HG03196 (cell line): Measurements from ENCODE around the gene S100A5.
A peak's percentile ranks its signal among the peaks of the same experiment; 100 is the strongest.
"Not testable (repeated sequence)": the region's sequence is repeated elsewhere in the genome, so short reads cannot be mapped to it uniquely, and the experiment has no call there.

Experiments used
- ATAC-seq: cut with Tn5 transposase; IDR thresholded peaks from one replicate; pipeline ENCODE4 v1.9.1; 2021; ENCODE audit not compliant: unreplicated experiment

The S100A5 gene

GRCh38 chr1:153540394-153541361 is at the start of gene S100A5:
TSS of gene S100A5 (minus strand) at chr1:153540934. CDS start at chr1:153540191, 743 bp downstream.
- ATAC-seq: no peak

- no peak for ATAC-seq
Observed at GRCh38 chr1:153588482-153588881, 47.7 kb upstream of the S100A5 start.

GRCh38 chr1:153588033-153588432 is 47.3 kb upstream of the S100A5 start:
- ATAC-seq: not testable (repeated sequence)

GRCh38 chr1:153587314-153587713 is 46.6 kb upstream of the S100A5 start:
- no peak for ATAC-seq

- ATAC-seq: no peak
Observed at GRCh38 chr1:153586347-153586746, 45.6 kb upstream of the S100A5 start.

GRCh38 chr1:153585006-153585405 is 44.3 kb upstream of the S100A5 start:
- no peak for ATAC-seq

GRCh38 chr1:153583976-153584375 is 43.2 kb upstream of the S100A5 start:
- ATAC-seq: no peak

- ATAC-seq: not testable (repeated sequence)
Observed at GRCh38 chr1:153583514-153583913, 42.8 kb upstream of the S100A5 start.

GRCh38 chr1:153582836-153583235 is 42.1 kb upstream of the S100A5 start:
- ATAC-seq: not testable (repeated sequence)

GRCh38 chr1:153578936-153579335 is 38.2 kb upstream of the S100A5 start:
- ATAC-seq: no peak

GRCh38 chr1:153578490-153578889 is 37.8 kb upstream of the S100A5 start:
- ATAC-seq: no peak

- no peak for ATAC-seq
Observed at GRCh38 chr1:153577624-153578051, 36.9 kb upstream of the S100A5 start.

GRCh38 chr1:153577138-153577537 is 36.4 kb upstream of the S100A5 start:
- ATAC-seq: no peak

GRCh38 chr1:153575497-153575896 is 34.8 kb upstream of the S100A5 start:
- ATAC-seq: not testable (repeated sequence)

- ATAC-seq: not testable (repeated sequence)
Observed at GRCh38 chr1:153575081-153575491, 34.4 kb upstream of the S100A5 start.

GRCh38 chr1:153573351-153573750 is 32.6 kb upstream of the S100A5 start:
- ATAC-seq: no peak

GRCh38 chr1:153572569-153573015 is 31.9 kb upstream of the S100A5 start:
- ATAC-seq: peak; percentile 67

- no peak for ATAC-seq
Observed at GRCh38 chr1:153571706-153572105, 31.0 kb upstream of the S100A5 start.

- ATAC-seq: no peak
Observed at GRCh38 chr1:153570874-153571273, 30.1 kb upstream of the S100A5 start.

- no peak for ATAC-seq
Observed at GRCh38 chr1:153569465-153569864, 28.7 kb upstream of the S100A5 start.

- ATAC-seq: no peak
Observed at GRCh38 chr1:153568367-153569099, 27.8 kb upstream of the S100A5 start.
